HG02588 (cell line): ENCODE results near the gene LPAR3.
"Not testable (repeated sequence)": the region's sequence is repeated elsewhere in the genome, so short reads cannot be mapped to it uniquely, and the experiment has no call there.

ENCODE experiments used
- ATAC-seq: cut with Tn5 transposase; IDR thresholded peaks from one replicate; pipeline ENCODE4 v1.9.1; 2021; ENCODE audit warnings: mild to moderate bottlenecking, moderate library complexity; ENCODE audit not compliant: unreplicated experiment

The LPAR3 gene

DNA sequence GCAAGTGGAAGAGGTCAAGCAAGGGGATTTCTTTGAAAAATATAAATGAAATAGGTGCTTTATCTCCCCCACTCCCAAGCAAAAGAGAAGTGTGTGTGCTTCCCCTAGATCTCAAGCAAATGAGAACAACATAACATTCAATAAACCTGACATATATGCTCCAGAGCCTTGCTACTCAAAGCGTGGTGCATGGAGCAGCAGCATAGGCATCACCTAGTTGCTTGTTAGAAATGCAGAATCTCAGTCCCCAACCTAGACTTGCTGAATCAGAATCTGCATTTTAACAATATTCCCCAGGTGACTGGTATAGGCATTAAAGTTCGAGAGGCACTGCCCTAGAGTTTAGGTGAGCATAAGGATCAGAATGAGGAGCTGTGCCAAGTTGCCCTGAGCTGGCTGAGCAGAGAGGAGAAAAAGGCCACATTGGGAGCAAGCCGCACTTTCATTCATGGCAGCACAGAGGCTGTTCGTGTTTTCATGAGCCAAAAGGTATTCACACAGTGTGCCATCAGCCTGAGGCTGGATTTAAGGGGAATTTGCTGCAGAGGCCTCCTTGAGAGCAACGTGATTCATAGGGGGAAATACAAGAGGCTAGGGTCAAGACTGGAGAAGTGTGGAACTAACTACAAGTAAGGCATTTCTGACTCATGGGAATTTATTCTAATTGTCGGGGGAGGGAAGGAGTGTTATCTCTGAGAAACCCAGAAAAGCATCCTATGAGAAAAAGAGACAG, 14.3 kb upstream of the LPAR3 start:
- no peak for ATAC-seq

DNA sequence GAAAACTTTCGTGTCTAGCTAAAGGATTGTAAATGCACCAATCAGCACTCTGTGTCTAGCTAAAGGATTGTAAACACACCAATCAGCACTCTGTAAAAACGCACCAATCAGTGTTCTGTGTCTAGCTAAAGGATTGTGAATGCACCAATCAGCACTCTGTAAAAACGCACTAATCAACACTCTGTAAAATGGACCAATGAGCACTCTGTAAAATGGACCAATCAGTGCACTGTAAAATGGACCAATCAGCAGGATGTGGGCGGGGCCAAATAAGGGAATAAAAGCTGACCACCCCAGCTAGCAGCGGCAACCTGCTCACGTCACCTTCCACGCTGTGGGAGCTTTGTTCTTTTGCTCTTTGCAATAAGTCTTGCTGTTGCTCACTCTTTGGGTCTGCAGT, 9.7 kb upstream of the LPAR3 start:
- not testable (repeated sequence) for ATAC-seq

DNA sequence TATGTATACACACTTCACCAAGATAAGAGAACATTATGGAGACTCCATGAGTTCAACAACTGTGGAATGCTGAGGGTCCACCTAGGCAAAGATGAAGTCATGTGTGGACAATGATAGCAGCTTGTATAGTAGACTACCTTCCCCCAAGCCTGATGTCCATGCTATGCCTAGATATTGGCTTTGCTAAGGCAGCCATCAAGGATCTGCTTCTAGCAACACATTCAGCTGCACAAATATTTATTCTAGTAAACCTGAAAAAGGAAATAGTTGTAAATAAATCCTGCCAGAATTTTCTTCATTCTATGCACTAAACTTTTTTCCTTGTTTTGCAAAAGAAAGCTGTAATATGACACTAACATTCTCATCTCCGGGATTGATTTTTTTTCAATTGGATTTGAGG, 7.0 kb upstream of the LPAR3 start:
- no peak for ATAC-seq

DNA sequence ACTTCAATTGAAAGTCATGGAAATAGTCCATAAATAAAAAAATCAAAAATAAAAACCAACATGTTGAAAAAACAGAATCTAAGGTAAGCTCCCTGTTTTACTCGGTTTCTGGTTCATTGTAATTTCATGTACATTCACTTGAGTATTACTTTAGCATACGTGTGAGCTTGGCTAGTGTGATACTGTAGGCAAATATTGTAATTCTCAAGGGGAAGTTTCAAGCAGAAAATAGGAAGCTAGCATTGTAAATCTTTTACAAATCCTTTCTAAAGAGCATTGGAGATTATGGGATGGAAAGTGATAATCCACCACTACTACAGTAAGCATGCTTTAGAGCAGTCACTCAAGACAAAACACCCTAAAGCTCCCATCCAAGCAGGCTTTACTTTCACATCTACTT, 3.3 kb upstream of the LPAR3 start:
- ATAC-seq = no peak

DNA sequence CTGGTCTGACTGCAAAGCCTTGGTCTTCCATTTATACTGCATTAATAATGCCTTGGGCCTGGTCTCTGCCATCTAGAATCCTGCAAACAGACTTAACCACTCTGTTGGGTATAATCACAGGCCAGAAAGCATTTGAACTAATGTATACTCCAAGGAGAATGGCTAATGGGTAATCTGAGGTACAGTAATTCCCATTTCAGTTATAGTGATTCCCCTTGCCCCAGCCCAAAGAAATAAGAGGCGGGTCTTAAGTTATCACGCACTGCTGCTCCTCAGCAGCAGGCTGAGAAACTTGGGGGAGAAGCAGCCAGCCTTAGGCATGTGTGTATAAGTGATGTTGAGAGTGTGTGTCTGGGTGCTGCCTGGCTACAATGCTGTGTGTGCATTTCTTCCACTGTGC, 2.4 kb downstream of the LPAR3 start:
- ATAC-seq = no peak

DNA sequence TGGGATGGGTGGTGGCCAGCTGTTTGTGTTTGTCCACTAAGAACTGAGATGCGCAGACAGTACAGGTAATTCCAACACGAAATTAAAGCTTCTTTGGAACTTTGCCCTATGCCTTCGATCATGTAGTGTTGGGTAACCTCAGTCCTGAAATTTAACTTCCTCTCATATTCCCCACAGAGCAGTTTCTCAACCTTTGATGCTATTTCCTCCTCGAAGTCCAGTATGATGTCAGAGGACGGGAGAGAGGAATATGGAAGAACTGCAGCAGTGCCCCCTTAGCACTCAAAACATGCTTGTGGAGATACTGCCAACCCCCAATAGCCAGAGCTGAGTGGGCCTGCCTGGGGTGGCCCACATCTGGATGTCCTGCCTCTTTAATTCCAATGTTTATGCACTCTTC, 3.6 kb downstream of the LPAR3 start:
- no peak for ATAC-seq

DNA sequence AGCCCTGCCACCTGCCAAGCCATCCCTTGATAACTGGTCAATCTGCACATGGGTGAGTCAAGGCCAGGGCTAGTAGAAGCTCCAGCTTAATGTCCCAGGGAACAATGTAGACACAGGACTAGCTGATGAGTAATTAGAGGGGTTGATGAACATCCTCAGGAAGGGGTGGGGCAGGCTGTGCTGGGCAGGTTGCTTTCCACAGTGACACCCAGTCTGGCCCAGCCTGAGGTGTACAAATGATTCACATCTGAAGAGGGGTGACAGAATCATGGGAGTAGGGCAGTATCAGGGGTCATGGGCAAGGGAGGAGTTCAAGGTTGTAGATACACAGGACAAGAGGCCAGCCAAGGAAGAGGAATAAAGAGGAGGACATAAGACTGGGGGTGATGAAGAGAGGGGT, 4.3 kb downstream of the LPAR3 start:
- no peak for ATAC-seq

DNA sequence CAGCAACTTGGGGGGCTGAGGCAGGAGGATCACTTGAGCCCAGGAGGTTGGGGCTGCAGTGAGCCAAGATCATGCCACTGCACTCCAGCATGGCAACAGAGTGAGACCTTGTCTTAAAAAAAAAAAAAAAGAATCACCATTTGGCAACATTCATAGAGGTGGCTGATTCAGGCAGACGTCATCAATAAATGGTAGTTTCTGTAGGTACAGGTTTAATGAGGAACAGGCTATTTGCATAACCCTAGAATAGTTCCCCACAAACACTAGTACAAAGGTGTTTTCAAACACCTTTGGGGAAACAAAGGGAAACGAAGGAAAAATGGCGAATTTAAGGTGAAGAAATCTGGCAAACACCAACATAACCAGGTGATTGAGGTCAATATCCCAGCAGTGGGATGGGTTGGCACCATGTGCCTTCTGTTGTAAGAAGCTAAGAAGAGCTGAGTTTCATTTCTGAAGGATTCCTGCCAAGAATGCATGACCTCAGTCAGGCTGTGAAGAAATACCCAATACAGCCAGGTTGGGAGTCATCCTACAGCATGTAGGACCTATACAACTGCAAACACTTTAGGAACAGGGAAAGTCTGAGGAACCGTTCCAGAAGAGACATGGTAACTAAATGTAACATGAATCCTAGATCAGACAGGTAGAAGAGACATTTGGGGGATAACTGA, 5.6 kb downstream of the LPAR3 start:
- ATAC-seq = no peak

DNA sequence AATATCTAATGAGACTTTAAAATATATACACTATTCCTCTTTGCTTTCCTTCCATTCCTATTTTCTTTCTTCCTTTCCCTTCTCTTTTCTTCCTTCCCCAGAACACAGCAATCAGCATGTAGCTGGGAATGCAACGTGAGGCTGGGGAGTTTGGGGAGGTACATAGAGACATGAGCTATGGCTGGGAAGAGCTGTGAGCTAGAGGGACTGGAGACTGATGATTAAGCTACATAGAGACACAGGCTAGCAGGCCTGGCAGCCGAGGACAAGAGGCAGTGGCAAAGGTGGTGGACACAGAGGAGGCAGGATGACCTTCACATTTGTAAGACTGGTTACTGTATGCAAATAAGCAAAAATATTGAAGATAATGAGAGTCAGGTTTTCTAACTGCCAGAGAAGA, 7.5 kb downstream of the LPAR3 start:
- ATAC-seq = no peak

DNA sequence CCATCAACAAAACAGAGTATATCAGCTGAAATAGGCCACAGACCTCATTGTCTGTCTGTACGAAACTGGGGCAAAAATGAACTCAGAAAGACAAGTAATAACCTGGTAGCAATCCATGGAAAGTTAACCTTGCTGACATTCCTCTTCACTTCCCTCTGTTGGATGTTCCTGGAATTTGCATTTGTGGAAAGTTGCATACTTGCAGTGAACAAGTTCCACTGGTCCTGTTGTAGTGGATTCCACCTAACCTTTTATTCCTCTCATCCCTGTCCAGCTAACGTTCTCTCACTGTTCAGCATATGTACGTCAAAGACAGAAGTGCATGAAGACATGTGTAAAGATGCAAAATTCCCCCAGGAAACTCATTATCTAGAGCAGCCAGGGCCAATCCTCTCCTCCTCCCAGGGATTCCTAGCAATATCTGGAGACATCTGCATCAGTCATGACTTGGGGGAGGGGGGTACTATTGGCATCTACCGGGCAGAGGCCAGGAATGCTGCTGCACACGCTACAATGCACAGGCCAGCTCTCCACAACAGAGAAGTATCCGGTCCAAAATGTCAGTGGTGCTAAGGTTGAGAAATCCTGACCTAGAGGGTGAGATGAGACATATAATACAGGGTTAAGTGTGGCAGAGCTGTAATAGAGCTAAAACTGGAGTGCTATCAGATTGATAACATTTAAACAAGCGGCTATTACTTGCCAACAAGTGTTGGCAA, 8.2 kb downstream of the LPAR3 start:
- no peak for ATAC-seq

DNA sequence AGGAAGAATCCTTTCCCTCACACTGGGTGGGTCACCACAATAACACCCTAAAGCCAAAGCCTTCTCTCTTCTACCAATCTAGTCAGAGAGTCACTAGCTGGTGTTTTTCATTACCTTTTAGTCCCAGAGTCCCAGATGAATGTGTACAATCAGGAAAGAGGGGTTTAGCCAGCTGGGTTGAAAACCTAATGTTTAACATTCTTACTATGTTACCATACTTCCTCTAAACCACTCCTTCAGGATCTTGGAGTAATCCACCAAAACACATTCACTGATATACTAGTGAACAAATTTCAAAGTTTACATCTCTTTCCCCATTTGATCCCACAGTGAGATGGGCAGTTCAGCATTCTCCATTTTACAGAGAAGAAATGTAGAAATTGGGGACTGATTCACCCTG, 9.7 kb downstream of the LPAR3 start:
- ATAC-seq = no peak

DNA sequence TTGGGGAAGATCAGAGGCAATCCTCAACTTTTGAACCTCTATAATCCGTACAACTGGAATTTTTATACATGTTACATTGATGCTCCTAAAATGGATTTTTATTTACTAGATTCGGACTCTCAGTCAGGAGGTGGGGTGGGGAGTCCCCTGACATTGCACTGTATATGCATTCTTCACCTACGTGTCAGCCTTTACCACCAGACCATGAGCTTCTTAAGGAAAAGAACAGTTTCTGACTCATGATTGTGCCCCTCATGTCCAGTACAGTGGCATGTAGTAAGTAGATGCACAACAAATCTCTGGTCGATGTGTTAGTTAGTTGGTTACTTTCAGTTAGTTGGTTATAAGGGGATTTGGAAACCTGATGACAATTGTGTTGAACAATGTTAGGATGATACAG, 15.4 kb downstream of the LPAR3 start:
- ATAC-seq = no peak

DNA sequence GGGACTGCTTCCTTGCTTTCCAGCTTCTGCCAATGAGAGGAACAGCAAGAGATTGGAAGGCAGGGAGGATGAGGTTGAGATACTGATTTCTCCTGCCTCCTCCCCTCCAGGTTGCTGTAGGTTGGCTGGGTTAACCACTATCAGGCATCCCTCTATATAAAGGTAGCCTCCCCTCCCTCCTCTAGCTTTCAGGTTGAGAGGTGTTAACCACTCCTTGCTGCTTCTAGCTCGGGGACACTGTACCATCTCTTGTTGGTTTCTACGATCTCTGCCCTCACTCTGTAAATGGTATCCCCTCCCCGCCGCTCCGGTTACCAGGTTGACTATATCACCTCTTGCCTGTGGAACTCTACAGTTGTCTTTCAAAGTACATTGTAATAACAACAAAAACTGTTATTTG, 16.7 kb downstream of the LPAR3 start:
- ATAC-seq = no peak

DNA sequence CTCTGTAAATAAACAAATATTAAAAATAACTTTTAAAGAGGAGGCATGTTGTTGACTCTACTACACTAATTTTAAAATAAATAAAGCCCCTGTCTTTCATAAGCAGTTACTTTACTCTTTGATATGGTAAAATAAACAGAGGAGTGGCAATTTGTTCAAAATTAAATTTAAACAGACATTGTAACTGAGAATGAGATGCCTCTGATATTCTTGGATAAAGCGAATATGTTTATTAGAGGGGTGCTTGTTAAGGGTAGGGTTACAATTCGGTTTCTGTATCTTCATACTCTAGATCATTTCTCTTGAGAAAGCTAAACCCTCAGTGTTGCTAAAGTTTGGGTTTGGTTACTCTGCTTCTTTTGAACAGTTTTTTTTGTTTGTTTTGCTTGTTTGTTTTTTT, 19.6 kb downstream of the LPAR3 start:
- no peak for ATAC-seq

DNA sequence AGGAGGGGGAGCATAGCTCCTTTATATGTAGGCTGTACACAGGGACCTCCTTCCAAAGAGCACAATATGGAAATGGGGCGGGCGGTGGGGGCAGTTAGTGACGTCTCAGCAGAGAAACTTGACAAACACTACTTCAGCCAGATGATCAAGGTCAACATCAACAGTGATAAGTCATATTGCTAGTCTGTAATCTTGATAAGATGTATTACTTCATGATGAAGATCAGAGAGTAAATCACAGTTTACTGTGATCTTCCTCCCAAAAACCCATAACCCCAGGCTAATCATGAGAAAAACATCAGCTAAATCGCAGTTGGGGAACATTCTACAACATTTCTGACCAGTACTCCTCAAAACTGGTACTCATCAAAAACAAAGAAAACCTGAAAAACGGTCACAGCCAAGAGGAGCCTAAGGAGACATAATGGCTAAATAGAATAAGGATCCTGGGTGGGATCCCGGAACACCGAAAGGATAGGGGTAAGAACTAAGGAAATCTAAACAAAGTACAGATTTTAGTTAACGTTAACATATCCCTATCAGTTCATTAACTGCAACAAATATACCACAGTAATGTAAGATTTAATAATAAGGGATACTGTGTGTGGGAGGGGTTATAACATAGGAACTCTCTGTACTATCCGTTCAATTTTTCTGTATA, 20.2 kb downstream of the LPAR3 start:
- no peak for ATAC-seq

DNA sequence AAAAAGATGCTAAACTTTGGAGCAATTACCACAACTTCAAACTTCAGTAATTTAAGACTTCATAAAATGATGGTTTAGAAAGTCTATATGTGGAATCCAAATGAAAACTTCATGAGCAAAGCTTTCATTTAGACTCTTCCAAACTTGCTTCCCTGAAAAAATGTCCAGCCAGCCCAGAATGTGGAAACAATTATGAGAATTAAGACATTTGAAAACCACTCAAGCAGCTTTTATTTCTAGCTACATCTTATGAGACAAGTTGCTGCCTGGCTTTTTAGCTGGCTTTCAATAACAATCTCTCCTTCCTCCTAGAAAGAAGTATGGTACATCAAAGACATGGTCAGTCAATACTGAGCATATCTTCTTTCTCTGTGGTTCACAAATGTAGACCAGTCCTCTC, 21.8 kb downstream of the LPAR3 start:
- ATAC-seq = no peak

DNA sequence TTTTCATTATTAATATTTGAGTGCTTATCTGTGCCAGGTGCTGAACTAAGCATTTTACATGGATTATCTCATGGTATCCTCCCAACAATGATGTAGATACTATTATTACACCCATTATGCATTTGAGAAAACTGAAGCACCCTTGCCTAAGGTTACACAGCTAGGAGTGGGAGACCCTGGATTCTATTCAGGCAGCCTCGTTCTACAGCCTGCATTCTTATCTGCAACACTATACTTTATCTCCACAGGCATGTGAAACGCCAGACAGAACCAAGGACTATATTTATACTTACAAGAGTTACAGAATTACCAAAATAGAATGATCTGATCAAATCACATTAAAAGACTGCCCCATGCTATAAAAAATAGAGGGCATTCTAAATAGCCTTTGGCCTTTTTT, 22.4 kb downstream of the LPAR3 start:
- no peak for ATAC-seq

DNA sequence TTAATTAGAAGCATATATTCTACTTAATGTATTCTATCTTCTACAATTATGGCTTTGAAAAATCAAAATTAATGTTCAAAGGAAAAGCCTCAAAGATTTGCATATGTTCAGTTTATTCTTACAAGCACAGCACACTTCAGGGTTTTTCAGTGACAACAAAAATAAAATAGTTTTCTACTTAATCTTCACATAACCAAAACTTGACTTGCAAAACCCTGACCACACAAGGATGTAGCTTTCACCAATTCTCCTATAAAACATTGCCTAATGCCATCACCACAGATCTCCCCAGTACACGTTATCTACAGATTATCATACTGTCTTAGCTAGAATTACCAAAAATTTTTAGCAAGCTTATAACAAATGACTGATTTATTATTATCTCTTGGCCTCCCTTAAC, 23.3 kb downstream of the LPAR3 start:
- no peak for ATAC-seq

DNA sequence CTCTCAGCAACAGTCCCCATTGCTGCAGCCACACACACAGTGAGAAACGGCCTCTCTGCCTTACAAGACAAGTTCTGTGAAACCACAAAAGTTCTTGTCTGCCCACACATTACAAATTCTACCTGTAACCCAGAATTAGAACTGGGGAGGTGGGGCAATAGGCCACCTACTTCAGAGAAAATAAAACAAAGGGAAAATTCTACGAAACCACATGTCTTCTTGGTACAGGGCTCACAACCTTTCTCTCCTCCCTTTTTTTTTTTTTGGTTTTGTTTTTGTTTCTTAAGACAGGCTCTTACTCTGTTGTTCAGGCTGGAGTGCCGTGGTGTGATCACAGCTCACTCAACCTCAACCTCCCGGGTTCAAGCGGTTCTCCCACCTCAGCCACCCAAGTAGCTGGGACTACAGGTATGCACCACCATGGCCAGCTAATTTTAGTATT, 30.2 kb downstream of the LPAR3 start:
- ATAC-seq = peak; percentile 95

DNA sequence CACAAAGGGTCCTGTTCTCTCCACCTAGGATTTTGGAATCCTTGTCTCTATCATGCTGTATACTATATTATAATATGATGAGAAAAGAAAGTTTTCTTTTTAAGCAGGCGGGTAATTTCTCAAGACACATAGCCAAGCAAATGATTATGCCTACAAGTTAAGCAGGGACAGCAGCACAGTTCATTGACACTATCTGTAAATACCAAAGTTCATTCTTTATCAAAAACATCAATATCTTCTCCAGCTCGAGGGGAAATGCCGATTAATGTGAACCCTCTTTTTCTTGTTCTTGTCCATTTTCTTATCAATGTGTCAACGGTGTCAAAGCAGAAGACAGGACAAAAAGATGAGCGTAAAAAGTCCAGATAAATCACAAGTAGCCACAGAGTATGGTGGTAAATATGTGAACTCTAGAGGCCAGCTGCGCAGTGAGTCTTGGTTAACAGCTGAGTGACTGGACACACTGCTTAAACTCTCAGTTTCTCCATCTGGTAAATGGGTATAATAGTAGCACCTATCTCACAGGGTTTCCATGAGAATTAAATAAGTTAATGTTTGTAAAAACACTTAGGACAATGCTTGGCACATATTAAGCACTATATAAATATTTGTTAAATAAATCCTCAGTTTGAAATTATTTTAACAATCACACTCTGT, 30.9 kb downstream of the LPAR3 start:
- no peak for ATAC-seq

DNA sequence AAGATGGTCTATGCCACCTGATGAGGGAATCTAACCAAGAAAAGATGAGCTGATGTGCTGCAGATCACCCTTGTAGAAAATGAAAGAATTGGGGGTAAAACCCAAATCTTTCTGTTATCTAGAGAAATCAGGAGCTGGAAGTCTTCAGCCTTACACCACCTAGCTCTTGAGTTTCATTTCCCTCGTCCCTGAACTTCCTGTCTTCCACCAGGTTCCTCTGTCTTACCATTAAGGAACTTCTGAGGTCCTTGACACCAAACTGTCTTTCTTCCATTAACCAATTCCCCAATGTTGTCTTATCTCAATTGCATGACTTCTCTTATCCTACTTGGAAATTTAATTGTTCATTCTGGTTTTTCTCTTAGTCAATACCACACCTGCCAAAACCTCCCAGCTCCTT, 31.5 kb downstream of the LPAR3 start:
- no peak for ATAC-seq
